HepG2 (cell line): ENCODE results near the gene VSTM5. TPM values are rescaled to one million over a fixed set of nuclear protein-coding genes. Genes with fewer than 3 reads are reported as not detected.

ENCODE experiments used
- AHR ChIP-seq: IDR thresholded peaks from 2 replicates; pipeline ENCODE4 v1.6.1; 2018; ENCODE audit warnings: missing genetic modification reagents, missing compliant biosample characterization
- ELF1 ChIP-seq: sonication (generic); formaldehyde crosslinking; IDR thresholded peaks from 2 replicates; pipeline ENCODE4 v1.4.0; 2020; ENCODE audit warnings: missing genetic modification reagents
- HBP1 ChIP-seq: IDR thresholded peaks from 2 replicates; pipeline ENCODE4 v1.6.1; 2016; ENCODE audit warnings: low read depth, control low read depth
- HOMEZ ChIP-seq: IDR thresholded peaks from 2 replicates; pipeline ENCODE4 v1.6.1; 2016; ENCODE audit warnings: low read depth
- KAT2B ChIP-seq: fragments of 150-350 bp; IDR thresholded peaks from 2 replicates; pipeline ENCODE4 v1.6.1; 2014; ENCODE audit warnings: low read depth, low read length, borderline replicate concordance
- NFRKB ChIP-seq: fragments of 450-650 bp; IDR thresholded peaks from 2 replicates; pipeline ENCODE4 v1.6.1; 2017
- PITX1 ChIP-seq: sonication (generic); formaldehyde crosslinking; IDR thresholded peaks from 2 replicates; pipeline ENCODE4 v1.5.1; 2020; ENCODE audit warnings: mild to moderate bottlenecking, missing genetic modification reagents
- RARG ChIP-seq: sonication (generic); formaldehyde crosslinking; IDR thresholded peaks from 2 replicates; pipeline ENCODE4 v1.4.0; 2020; ENCODE audit warnings: low read depth, mild to moderate bottlenecking, missing genetic modification reagents
- ZBTB10 ChIP-seq: sonication (generic); formaldehyde crosslinking; IDR thresholded peaks from 2 replicates; pipeline ENCODE4 v1.4.0; 2020; ENCODE audit warnings: missing genetic modification reagents, borderline replicate concordance
- ZNF207 ChIP-seq: fragments of 450-650 bp; IDR thresholded peaks from 2 replicates; pipeline ENCODE4 v1.6.1; 2016; ENCODE audit warnings: antibody characterized with exemption, borderline replicate concordance
- ZNF576 ChIP-seq: sonication (generic); formaldehyde crosslinking; IDR thresholded peaks from 2 replicates; pipeline ENCODE4 v1.4.0; 2020; ENCODE audit warnings: mild to moderate bottlenecking, missing genetic modification reagents
- ZNF772 ChIP-seq: sonication (generic); formaldehyde crosslinking; IDR thresholded peaks from 2 replicates; pipeline ENCODE4 v1.5.0; 2020; ENCODE audit warnings: mild to moderate bottlenecking, missing genetic modification reagents
- polyA plus RNA-seq, 8 experiments: library from polyadenylated mRNA; depleted of rRNA in 3 of 8; stranded (reverse) in 7 of 8; unstranded in 1 of 8; fragments of >200 nt; fragmentation: Illumina TruSeq in 4 of 8; extraction: Trizol in 4 of 8; gene quantifications; 2 replicates each; pipeline versions ENCODE4 v1.2.1 to v1.2.3, GENCODE V29; 2011 to 2016; ENCODE audit warnings: low read depth in 4 of 8, missing spikeins in 1 of 8, mixed read lengths in 1 of 8; ENCODE audit not compliant: insufficient read depth in 1 of 8
- total RNA-seq, 5 experiments: library from RNA; depleted of rRNA; stranded (reverse); fragments of >200 nt; fragmentation: Illumina TruSeq; extraction: Trizol; gene quantifications; 2 replicates each; pipeline ENCODE4 v1.2.3, GENCODE V29; 2016; ENCODE audit warnings: low read depth in 1 of 5
- TF ChIP-seq, protein P1 (sequence below): sonication (generic); formaldehyde crosslinking; IDR thresholded peaks from 2 replicates; pipeline ENCODE4 v1.5.0; 2020; ENCODE audit warnings: mild to moderate bottlenecking, missing genetic modification reagents, moderate library complexity
- TF ChIP-seq, protein P2 (sequence below): IDR thresholded peaks from 2 replicates; pipeline ENCODE4 v1.6.1; 2018; ENCODE audit warnings: missing genetic modification reagents
- TF ChIP-seq, protein P3 (sequence below): sonication (generic); formaldehyde crosslinking; IDR thresholded peaks from 2 replicates; pipeline ENCODE4 v1.4.0; 2020; ENCODE audit warnings: mild to moderate bottlenecking, missing genetic modification reagents

VSTM5 gene
- total and polyA plus RNA-seq, 2 of the 13 experiments (the other 11 are each of a cell fraction or from before 2014, with no cell fraction given) = not detected

DNA sequence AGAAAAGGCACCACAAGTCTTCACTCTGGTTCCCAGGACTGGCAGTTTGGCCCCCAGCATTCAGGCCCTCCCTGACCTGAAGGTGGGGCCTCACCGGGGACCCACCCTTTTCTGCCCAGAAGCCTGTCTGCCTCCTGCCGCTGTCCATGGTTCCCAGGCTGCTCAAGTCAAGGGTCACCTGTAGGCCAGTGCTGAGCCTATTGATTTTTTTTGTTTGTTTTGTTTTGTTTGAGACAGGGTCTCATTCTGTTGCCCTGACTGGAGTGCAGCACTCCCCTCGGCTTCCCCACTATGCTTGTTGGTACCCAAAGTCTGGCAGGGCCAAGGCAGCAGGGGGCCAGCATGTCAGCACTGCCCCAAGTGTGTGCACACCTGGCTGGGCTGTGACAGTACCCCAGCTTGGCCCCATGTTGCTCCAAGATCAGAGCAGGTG is 77.4 kb downstream of the VSTM5 start (continued):
- peak; percentile 78; the same call in 1 of the 2 replicates for TF ChIP-seq PITX1 (CRISPR knock-in tag)
- TF ChIP-seq KAT2B = peak; percentile 53; the same call in 1 of the 2 replicates
- TF ChIP-seq ZBTB10 (CRISPR knock-in tag) = no peak
- TF ChIP-seq NFRKB = no peak
- no peak for TF ChIP-seq ZNF207
- no peak for TF ChIP-seq ELF1 (CRISPR knock-in tag)
- peak; percentile 81; the same call in 1 of the 2 replicates for TF ChIP-seq ZNF576 (CRISPR knock-in tag)
- TF ChIP-seq AHR (CRISPR knock-in tag) = no peak
- TF ChIP-seq, protein P1, sequence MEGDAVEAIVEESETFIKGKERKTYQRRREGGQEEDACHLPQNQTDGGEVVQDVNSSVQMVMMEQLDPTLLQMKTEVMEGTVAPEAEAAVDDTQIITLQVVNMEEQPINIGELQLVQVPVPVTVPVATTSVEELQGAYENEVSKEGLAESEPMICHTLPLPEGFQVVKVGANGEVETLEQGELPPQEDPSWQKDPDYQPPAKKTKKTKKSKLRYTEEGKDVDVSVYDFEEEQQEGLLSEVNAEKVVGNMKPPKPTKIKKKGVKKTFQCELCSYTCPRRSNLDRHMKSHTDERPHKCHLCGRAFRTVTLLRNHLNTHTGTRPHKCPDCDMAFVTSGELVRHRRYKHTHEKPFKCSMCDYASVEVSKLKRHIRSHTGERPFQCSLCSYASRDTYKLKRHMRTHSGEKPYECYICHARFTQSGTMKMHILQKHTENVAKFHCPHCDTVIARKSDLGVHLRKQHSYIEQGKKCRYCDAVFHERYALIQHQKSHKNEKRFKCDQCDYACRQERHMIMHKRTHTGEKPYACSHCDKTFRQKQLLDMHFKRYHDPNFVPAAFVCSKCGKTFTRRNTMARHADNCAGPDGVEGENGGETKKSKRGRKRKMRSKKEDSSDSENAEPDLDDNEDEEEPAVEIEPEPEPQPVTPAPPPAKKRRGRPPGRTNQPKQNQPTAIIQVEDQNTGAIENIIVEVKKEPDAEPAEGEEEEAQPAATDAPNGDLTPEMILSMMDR (CRISPR knock-in tag) = no peak
- TF ChIP-seq, protein P2, sequence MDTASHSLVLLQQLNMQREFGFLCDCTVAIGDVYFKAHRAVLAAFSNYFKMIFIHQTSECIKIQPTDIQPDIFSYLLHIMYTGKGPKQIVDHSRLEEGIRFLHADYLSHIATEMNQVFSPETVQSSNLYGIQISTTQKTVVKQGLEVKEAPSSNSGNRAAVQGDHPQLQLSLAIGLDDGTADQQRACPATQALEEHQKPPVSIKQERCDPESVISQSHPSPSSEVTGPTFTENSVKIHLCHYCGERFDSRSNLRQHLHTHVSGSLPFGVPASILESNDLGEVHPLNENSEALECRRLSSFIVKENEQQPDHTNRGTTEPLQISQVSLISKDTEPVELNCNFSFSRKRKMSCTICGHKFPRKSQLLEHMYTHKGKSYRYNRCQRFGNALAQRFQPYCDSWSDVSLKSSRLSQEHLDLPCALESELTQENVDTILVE (CRISPR knock-in tag) = peak; percentile 81; the same call in 1 of the 2 replicates
- TF ChIP-seq RARG (CRISPR knock-in tag) = 0 out of 2 replicates have a peak, but pooled peaks have one; percentile 68
- peak; percentile 93 for TF ChIP-seq ZNF772 (CRISPR knock-in tag)
- peak; percentile 72; the same call in 1 of the 2 replicates for TF ChIP-seq HOMEZ
- TF ChIP-seq, protein P3, sequence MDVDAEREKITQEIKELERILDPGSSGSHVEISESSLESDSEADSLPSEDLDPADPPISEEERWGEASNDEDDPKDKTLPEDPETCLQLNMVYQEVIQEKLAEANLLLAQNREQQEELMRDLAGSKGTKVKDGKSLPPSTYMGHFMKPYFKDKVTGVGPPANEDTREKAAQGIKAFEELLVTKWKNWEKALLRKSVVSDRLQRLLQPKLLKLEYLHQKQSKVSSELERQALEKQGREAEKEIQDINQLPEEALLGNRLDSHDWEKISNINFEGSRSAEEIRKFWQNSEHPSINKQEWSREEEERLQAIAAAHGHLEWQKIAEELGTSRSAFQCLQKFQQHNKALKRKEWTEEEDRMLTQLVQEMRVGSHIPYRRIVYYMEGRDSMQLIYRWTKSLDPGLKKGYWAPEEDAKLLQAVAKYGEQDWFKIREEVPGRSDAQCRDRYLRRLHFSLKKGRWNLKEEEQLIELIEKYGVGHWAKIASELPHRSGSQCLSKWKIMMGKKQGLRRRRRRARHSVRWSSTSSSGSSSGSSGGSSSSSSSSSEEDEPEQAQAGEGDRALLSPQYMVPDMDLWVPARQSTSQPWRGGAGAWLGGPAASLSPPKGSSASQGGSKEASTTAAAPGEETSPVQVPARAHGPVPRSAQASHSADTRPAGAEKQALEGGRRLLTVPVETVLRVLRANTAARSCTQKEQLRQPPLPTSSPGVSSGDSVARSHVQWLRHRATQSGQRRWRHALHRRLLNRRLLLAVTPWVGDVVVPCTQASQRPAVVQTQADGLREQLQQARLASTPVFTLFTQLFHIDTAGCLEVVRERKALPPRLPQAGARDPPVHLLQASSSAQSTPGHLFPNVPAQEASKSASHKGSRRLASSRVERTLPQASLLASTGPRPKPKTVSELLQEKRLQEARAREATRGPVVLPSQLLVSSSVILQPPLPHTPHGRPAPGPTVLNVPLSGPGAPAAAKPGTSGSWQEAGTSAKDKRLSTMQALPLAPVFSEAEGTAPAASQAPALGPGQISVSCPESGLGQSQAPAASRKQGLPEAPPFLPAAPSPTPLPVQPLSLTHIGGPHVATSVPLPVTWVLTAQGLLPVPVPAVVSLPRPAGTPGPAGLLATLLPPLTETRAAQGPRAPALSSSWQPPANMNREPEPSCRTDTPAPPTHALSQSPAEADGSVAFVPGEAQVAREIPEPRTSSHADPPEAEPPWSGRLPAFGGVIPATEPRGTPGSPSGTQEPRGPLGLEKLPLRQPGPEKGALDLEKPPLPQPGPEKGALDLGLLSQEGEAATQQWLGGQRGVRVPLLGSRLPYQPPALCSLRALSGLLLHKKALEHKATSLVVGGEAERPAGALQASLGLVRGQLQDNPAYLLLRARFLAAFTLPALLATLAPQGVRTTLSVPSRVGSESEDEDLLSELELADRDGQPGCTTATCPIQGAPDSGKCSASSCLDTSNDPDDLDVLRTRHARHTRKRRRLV (CRISPR knock-in tag) = no peak
- peak; percentile 96; the same call in 1 of the 2 replicates for TF ChIP-seq HBP1
